ENCODE data around the gene HMG20B.
"Not testable (repeated sequence)": the region's sequence is repeated elsewhere in the genome, so short reads cannot be mapped to it uniquely, and the experiment has no call there.

Gene HMG20B

DNA sequence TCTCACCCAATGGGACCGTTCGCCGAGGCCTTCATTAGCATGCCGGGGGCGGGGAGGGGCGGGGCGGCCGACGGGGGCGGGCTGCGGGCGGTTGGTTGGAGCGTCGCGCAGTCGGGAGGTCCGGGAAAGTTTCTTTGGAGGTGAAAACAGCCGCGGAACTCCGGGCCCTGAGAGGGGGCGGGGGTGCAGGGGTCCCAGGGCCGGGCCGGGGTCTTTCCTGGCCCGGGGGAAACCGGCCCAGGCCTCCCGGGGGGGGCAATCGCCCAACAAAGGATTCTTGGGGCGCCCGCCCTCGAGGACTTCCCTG lies at the start of gene HMG20B:
HMG20B (plus strand) TSS at position 90 of the 307 bp plus-strand sequence. CDS start 366 bp downstream, outside the sequence.
- no peak for DNase-seq

- no peak for DNase-seq
Measured at GRCh38 chr19:3523361-3524077, 49.2 kb upstream of the HMG20B start.

GRCh38 chr19:3524078-3524842 lies 48.5 kb upstream of the HMG20B start:
- DNase-seq, result no peak

GRCh38 chr19:3524904-3525451 lies 47.8 kb upstream of the HMG20B start:
- no peak for DNase-seq

GRCh38 chr19:3526507-3527237 lies 46.1 kb upstream of the HMG20B start:
- DNase-seq, result no peak

DNA sequence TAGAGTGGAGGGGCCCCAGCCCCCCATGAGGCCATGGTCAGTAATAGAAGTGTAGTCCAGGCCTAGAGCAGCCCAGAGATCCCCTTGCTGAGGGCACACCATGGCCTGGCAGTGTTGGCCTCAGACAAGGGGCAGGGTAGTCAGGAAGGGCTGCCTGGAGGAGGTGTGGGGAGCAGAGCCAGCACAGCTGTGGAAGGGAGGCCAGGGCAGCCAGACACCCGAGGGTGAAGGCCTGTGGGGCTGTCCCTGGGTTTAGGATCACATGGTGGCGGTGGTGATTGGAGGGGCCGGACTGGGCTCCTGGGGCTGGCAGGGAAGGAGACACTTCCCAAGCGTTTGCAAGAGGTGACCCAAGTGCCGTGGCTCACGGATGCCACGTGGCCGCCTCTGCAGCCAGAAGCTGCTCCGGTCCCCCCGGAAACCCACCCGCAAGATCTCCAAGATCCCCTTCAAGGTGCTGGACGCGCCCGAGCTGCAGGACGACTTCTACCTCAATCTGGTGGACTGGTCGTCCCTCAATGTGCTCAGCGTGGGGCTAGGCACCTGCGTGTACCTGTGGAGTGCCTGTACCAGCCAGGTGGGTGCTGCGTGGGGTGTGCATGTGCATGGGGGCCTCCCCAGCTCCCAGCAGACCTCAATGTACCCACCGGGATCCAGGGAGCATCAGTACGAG lies 45.4 kb upstream of the HMG20B start:
- no peak for DNase-seq

- no peak for DNase-seq
Measured at GRCh38 chr19:3528080-3528479, 44.7 kb upstream of the HMG20B start.

DNA sequence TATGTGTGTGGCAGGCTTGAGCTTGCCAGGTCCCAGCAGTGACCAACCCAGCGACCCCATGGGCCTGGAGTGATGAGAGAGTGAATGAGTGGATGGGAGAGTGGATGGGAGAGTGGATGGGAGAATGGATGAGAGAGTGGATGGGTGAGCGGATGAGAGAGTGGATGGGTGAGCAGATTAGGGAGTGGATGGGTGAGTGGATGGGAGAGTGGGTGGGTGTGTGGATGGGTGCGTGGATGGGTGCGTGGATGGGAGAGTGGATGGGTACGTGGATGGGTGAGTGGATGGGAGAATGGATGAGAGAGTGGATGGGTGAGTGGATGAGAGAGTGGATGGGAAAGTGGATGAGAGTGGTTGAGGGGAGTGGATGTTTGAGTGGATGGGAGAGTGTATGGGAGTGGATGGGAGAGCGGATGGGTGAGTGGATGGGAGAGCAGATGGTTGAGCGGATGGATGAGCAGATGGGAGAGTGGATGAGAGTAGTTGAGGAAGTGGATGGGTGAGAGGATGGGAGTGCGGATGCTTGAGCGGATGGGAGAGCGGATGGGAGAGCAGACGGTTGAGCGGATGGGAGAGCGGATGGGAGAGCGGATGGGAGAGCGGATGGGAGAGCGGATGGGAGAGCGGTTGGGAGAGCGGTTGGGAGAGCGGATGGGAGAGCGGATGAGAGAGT lies 44.1 kb upstream of the HMG20B start:
- no peak for DNase-seq

DNA sequence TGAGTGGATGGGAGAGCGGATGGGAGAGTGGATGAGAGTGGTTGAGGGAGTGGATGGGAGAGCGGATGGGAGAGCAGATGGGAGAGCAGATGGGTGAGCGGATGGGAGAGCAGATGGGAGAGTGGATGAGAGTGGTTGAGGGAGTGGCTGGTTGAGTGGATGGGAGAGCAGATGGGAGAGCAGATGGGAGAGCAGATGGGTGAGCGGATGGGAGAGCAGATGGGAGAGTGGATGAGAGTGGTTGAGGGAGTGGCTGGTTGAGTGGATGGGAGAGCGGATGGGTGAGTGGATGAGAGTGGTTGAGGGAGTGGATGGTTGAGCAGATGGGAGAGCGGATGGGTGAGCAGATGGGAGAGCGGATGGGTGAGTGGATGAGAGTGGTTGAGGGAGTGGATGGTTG lies 43.4 kb upstream of the HMG20B start:
- DNase-seq, result not testable (repeated sequence)

DNA sequence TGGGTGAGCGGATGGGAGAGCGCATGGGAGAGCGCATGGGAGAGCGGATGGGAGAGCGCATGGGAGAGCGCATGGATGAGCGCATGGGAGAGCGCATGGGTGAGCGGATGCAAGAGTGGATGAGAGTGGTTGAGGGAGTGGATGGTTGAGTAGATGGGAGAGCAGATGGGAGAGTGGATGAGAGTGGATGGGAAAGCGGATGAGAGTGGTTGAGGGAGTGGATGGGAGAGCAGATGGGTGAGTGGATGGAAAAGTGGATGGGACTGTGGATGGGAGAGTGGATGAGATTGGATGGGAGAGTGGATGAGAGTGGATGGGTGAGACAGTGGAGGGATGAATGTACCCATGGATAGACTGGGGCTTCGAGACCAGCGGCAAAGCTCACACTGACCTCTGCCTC lies 42.4 kb upstream of the HMG20B start:
- no peak for DNase-seq

- no peak for DNase-seq
Measured at GRCh38 chr19:3531716-3532115, 41.0 kb upstream of the HMG20B start.

DNA sequence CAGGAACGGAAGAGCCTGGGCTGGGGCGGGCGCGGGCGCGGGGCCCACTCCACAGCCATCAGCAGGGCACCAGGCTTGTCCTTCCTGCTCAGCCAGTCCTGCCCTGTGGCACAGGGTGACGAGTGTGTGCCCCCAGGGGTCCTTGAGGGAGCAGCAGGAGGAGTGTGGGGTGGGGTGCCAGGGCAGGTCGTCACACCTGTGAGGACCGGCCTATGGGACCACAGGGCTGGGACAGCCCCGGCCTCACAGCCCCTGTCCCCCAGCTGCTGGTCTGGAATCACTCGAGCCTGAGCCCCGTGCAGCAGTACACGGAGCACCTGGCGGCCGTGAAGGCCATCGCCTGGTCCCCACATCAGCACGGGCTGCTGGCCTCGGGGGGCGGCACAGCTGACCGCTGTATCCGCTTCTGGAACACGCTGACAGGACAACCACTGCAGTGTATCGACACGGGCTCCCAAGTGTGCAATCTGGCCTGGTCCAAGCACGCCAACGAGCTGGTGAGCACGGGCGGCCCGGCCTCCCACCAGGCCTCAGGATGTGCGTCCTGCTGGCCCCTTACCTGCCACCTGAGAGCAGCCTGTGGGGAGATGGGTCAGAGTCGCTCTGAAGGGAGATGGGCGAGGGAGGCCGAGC lies 40.5 kb upstream of the HMG20B start:
- DNase-seq, result no peak

DNA sequence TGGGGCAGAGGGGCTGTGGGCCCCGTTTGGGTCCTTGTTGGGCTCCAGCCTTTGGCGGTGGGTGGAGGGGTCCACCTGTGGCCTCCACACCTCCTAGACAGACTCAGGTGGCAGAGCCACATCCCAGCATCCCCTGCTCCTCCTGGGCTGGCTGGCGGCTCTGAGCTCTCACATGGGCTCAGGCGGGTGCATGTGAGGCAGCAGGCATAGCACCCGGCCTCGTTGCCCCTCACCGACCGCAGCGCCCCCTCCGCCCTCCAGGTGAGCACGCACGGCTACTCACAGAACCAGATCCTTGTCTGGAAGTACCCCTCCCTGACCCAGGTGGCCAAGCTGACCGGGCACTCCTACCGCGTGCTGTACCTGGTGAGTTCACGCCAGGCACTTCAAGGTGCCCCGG lies 39.7 kb upstream of the HMG20B start:
- DNase-seq, result no peak

- DNase-seq, result no peak
Measured at GRCh38 chr19:3533563-3534216, 39.1 kb upstream of the HMG20B start.

DNA sequence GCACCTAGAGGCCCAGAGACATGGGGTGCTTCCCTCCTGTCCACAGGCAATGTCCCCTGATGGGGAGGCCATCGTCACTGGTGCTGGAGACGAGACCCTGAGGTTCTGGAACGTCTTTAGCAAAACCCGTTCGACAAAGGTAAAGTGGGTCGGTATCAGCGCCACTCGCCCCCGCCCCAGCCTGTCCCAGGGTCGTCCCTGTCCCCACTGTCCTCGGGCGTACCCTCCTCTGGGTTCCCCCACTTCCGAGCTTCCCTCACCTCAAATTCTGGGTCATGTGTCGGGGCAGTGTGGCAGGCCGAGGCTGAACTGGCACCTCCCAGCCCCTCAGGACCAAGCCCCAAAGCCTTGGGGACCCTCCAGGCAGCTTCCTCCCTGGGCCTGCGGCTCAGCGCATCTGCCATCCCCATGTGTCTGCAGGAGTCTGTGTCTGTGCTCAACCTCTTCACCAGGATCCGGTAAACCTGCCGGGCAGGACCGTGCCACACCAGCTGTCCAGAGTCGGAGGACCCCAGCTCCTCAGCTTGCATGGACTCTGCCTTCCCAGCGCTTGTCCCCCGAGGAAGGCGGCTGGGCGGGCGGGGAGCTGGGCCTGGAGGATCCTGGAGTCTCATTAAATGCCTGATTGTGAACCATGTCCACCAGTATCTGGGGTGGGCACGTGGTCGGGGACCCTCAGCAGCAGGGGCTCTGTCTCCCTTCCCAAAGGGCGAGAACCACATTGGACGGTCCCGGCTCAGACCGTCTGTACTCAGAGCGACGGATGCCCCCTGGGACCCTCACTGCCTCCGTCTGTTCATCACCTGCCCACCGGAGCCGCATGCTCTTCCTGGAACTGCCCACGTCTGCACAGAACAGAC lies 38.1 kb upstream of the HMG20B start:
- no peak for DNase-seq

- no peak for DNase-seq
Measured at GRCh38 chr19:3535235-3535535, 37.6 kb upstream of the HMG20B start.

DNA sequence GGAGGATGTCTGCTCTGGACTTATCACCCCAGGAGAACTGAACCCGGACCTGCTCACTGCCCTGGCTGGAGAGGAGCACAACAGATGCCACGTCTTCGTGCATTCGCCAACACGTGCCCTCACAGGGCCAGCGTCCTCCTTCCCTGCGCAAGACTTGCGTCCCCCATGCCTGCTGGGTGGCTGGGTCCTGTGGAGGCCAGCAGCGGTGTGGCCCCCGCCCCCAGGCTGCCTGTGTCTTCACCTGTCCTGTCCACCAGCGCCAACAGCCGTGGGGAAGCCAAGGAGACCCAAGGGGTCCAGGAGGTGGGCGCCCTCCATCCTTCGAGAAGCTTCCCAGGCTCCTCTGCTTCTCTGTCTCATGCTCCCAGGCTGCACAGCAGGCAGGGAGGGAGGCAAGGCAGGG lies 37.2 kb upstream of the HMG20B start:
- no peak for DNase-seq

- DNase-seq, result no peak
Measured at GRCh38 chr19:3535981-3536380, 36.8 kb upstream of the HMG20B start.

DNA sequence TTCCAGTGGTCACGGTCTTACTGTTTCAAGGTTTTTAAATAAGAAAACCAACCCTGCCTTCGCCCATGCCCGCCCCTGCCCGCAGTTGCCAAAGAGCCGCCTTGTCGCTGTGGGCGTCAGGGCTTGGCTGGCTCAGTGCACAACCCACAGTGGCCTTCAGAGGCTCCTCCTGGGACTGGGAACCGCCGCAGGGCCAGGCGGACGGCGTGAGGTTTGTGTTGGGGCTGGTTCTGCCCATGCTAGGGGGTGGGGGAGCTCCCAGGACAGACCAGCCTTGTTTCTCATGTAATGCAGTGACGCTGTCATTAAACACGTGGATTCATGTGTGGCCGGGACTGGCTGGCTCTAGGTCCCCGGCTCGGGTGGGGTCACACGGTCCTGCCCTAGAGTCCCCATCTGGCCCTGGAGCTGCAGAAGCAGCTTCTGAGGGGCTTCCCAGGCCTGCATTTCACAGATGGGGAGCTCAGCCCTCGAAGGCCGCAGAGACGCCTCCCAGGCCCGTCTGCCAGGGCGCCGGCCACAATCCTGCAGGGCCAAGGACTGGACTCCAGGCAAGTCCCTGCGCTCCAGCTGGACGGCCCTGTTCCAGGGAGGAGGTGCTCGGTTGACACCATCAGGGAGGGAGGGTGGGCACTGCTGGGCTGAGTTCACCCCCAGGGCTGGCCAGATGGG lies 36.2 kb upstream of the HMG20B start:
- no peak for DNase-seq

GRCh38 chr19:3537101-3537437 lies 35.7 kb upstream of the HMG20B start:
- no peak for DNase-seq
